Prostate gland (tissue), 2 donors: ENCODE data around the gene DNAJC8. TPM values are rescaled to one million over a fixed set of nuclear protein-coding genes. Genes with fewer than 3 reads are reported as not detected.
A peak's percentile ranks its signal among the peaks of the same experiment; 100 is the strongest.

Experiments used
- DNase-seq: peaks from one replicate; pipeline ENCODE4 v3.0.0-alpha.2; 2019; ENCODE audit warnings: low spot score
- H3K27ac ChIP-seq, 2 donors: fragments of 200-600 bp; sonication (generic); 2 replicates each; pipeline ENCODE4 v1.5.1; 2017 to 2019
- H3K27me3 ChIP-seq: fragments of 200-600 bp; sonication (generic); replicated peaks from 2 replicates; pipeline ENCODE4 v1.5.1; 2019; ENCODE audit not compliant: insufficient read depth
- H3K36me3 ChIP-seq, 2 donors: fragments of 200-600 bp; sonication (generic); 1 replicate in 1 of 2; 2 replicates in 1 of 2; pipeline versions ENCODE4 v1.5.1 to v1.8.1; 2017 to 2019
- H3K4me1 ChIP-seq: fragments of 200-600 bp; sonication (generic); replicated peaks from 2 replicates; pipeline ENCODE4 v1.5.1; 2019
- H3K4me3 ChIP-seq, 2 donors: fragments of 200-600 bp; sonication (generic); 2 replicates each; pipeline ENCODE4 v1.5.1; 2017 to 2019
- H3K9me3 ChIP-seq: fragments of 200-600 bp; sonication (generic); 2 replicates; pipeline ENCODE4 v1.5.1; 2017
- CTCF ChIP-seq, 4 experiments: fragments of 200-600 bp in 2 of 4; fragments of 450-650 bp in 2 of 4; sonication (generic) in 2 of 4; IDR thresholded peaks; 1 replicate in 3 of 4; 2 replicates in 1 of 4; pipeline ENCODE4 v1.5.1; 2016 to 2019; ENCODE audit warnings: antibody characterized with exemption in 4 of 4, mild to moderate bottlenecking in 2 of 4, moderate library complexity in 2 of 4
- POLR2A ChIP-seq: fragments of 450-650 bp; IDR thresholded peaks from one replicate; pipeline ENCODE4 v1.6.1; 2016; ENCODE audit warnings: antibody characterized with exemption, mild to moderate bottlenecking
- POLR2AphosphoS5 ChIP-seq: sonication (generic); formaldehyde crosslinking; IDR thresholded peaks from one replicate; pipeline ENCODE4 v1.6.1; 2017; ENCODE audit warnings: antibody characterized with exemption
- WGBS: methylation state at CpG from one replicate; pipeline ENCODE4 v1.1.5; 2018; 5-methylcytosine and 5-hydroxymethylcytosine counted together
- intact Hi-C: fragments of 100-400 bp; cut with DNase I; formaldehyde crosslinking; loops from one replicate; pipeline ENCODE4 v1.14.2; 2022
- total RNA-seq, 2 donors: library from RNA; depleted of rRNA; stranded (reverse); fragments of >200 nt; gene quantifications; one replicate each; pipeline ENCODE4 v1.1.0, GENCODE V29; 2016

Gene DNAJC8
- total RNA-seq, 2 donors from 2014 or later: 43.7 to 60.3 TPM

- DNase-seq: no peak
- H3K36me3 ChIP-seq: peaks cover 0 to 5% of the 10 kb centered on the region in 2 donors
- no peak for TF ChIP-seq POLR2AphosphoS5
- TF ChIP-seq POLR2A: no peak
- H3K4me1 ChIP-seq: no peaks in the 10 kb centered on the region
- no peak overlapping the region for H3K27ac ChIP-seq
- no peaks in the 10 kb centered on the region for H3K27me3 ChIP-seq
- intact Hi-C loops: loop anchor here (10.0 kb wide), 1 partner anchor 364 kb away; no protein-coding TSS in a partner anchor
- H3K9me3 ChIP-seq: no peaks in the 10 kb centered on the region
- no peak overlapping the region for H3K4me3 ChIP-seq
Observed at GRCh38 chr1:28229089-28229488, 3.7 kb downstream of the DNAJC8 start.

GRCh38 chr1:28213315-28213714 lies 19.5 kb downstream of the DNAJC8 start:
- no peak for TF ChIP-seq CTCF (IDR thresholded peaks at IDR 0.05)
- TF ChIP-seq POLR2A: no peak
- TF ChIP-seq POLR2AphosphoS5: no peak
- no peak for DNase-seq
- Histone ChIP-seq H3K27ac (no peak overlapping the region), H3K4me1 (peaks cover 2% of the 10 kb centered on the region), H3K4me3 (no peak overlapping the region), H3K27me3 (no peaks in the 10 kb centered on the region), H3K9me3 (no peaks in the 10 kb centered on the region), H3K36me3 (no peaks in the 10 kb centered on the region)
- intact Hi-C loops: no loop called here
- 77% methylated on average over 2 of the region's 2 CpGs for WGBS

GRCh38 chr1:28209700-28210099 lies 23.1 kb downstream of the DNAJC8 start:
- DNase-seq: no peak
- Histone ChIP-seq H3K27ac (peak overlapping the region; percentile 21 to 25), H3K4me3 (no peak overlapping the region), H3K36me3 (no peaks in the 10 kb centered on the region), H3K9me3 (no peaks in the 10 kb centered on the region), H3K4me1 (peaks cover 2% of the 10 kb centered on the region), H3K27me3 (no peaks in the 10 kb centered on the region)
- intact Hi-C loops: loop anchor here (2.0 kb wide), 1 partner anchor 119 kb away; no protein-coding TSS in a partner anchor
- WGBS: 23% methylated on average over 1 of the region's 1 CpG
- TF ChIP-seq POLR2A (no peak), POLR2AphosphoS5 (peak; percentile 64)

- 16% methylated on average over 4 of the region's 4 CpGs for WGBS
- H3K9me3 ChIP-seq: no peaks in the 10 kb centered on the region
- peaks cover 2% of the 10 kb centered on the region for H3K4me1 ChIP-seq
- H3K4me3 ChIP-seq: no peak overlapping the region
- TF ChIP-seq POLR2A (no peak), POLR2AphosphoS5 (peak; percentile 23), CTCF (IDR thresholded peaks at IDR 0.05) (peak in 3 of 4 experiments; percentile 40 to 60 (median 58))
- peak overlapping the region; percentile 21 to 25 for H3K27ac ChIP-seq
- peak; percentile 30 for DNase-seq
- no peaks in the 10 kb centered on the region for H3K36me3 ChIP-seq
- intact Hi-C loops: loop anchor here (2.0 kb wide), 1 partner anchor 118 kb away; no protein-coding TSS in a partner anchor
- no peaks in the 10 kb centered on the region for H3K27me3 ChIP-seq
Observed at GRCh38 chr1:28208818-28209441, 23.9 kb downstream of the DNAJC8 start.

- Histone ChIP-seq H3K36me3 (no peaks in the 10 kb centered on the region), H3K4me1 (peaks cover 2% of the 10 kb centered on the region), H3K9me3 (no peaks in the 10 kb centered on the region), H3K4me3 (no peak overlapping the region), H3K27ac (no peak overlapping the region), H3K27me3 (no peaks in the 10 kb centered on the region)
- WGBS: 46% methylated on average over 4 of the region's 4 CpGs
- no peak for DNase-seq
- TF ChIP-seq POLR2A (no peak), POLR2AphosphoS5 (peak; percentile 26)
- intact Hi-C loops: no loop called here
Observed at GRCh38 chr1:28205243-28205642, 27.6 kb downstream of the DNAJC8 start.

- H3K27me3 ChIP-seq: no peaks in the 10 kb centered on the region
- H3K4me3 ChIP-seq: no peak overlapping the region
- H3K36me3 ChIP-seq: peaks cover 0 to 8% of the 10 kb centered on the region in 2 donors
- H3K27ac ChIP-seq: no peak overlapping the region
- no peak for DNase-seq
- H3K4me1 ChIP-seq: no peaks in the 10 kb centered on the region
- TF ChIP-seq POLR2AphosphoS5 (no peak), CTCF (IDR thresholded peaks at IDR 0.05) (no peak), POLR2A (no peak)
- intact Hi-C loops: no loop called here
- 93% methylated on average over 6 of the region's 6 CpGs for WGBS
- H3K9me3 ChIP-seq: no peaks in the 10 kb centered on the region
Observed at GRCh38 chr1:28200234-28200873, 32.5 kb downstream of the DNAJC8 start.
